ENCODE measurements around the gene RASA3.

Gene RASA3

DNA sequence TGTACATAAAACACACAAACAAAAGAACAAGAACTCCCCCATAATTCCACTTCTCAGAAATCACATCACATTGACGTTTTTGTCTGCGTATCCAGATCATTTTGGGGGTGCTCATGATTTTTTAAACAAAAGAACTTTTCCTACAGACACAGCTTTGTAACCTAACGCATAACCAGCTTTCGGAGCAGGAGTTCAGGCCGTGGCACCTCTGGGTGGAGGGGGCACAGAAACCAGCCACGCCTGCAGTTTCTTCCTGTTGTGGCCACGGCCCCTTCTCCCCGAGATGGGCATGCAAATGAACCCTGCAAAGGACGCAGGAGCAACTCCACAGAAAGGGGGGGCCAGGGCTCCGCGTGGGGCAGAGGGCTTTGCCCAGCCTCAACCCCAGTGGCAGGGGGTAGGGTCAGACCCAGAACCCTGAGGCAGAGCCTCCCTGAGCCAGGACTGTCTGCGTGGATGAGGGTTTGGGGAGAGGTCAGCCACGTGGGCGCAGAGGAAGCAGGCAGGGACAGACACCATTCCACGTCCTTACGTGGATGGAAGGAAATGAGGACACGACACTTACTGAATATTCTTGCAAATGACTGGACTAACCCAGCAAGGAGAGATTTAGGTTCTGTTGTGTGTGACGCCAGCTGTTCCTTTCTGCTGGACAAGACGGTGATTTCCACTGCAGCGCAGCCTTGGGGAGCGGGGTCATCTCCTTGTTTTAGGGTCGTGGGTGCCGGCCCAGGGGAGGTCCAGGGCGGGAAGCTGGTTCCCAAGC lies 64.4 kb downstream of the RASA3 start:
- no peaks in the 10 kb centered on the region for H3K36me3 ChIP-seq (ENCODE audit: control insufficient read depth, insufficient read depth, low read length)
- peaks cover 4% of the 10 kb centered on the region for H3K4me1 ChIP-seq (ENCODE audit: control insufficient read depth, insufficient read depth, low read length)
- H3K9me3 ChIP-seq (ENCODE audit: control insufficient read depth, insufficient read depth, low read length): no peaks in the 10 kb centered on the region
- H3K4me3 ChIP-seq (ENCODE audit: low read depth, low read length): no peak overlapping the region
- H3K27me3 ChIP-seq (ENCODE audit: control insufficient read depth, insufficient read depth, low read length): no peaks in the 10 kb centered on the region
- no peak overlapping the region for H3K9ac ChIP-seq (ENCODE audit: low read depth, low read length)

DNA sequence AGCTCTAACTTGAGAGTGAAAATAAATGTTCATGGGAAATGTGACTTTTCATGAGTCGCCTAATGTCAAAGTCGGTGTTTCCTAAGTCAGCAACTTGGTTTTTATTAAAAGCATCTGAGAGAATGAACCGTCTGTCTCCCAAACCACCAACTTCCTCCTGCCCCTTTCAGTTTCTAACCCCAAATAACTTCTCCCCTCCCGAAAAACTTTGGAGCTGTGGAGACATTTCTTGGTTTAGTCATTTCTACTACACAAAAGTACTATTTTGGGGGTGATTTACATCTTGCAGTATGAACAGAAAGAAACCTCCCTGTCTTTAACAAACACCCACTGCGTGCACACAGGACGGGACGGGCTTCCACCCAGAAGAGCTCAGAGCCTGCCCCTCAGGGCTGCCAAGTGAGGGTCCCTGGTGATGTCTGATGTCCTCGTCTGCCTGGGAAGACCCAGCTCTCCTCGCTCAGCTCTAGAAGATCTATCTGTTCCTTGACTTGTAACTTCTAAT lies 65.0 kb downstream of the RASA3 start:
- H3K9ac ChIP-seq (ENCODE audit: low read depth, low read length): no peak overlapping the region
- H3K36me3 ChIP-seq (ENCODE audit: control insufficient read depth, insufficient read depth, low read length): peaks cover 3% of the 10 kb centered on the region
- no peaks in the 10 kb centered on the region for H3K27me3 ChIP-seq (ENCODE audit: control insufficient read depth, insufficient read depth, low read length)
- no peak overlapping the region for H3K4me3 ChIP-seq (ENCODE audit: low read depth, low read length)
- no peaks in the 10 kb centered on the region for H3K9me3 ChIP-seq (ENCODE audit: control insufficient read depth, insufficient read depth, low read length)
- peaks cover 4% of the 10 kb centered on the region for H3K4me1 ChIP-seq (ENCODE audit: control insufficient read depth, insufficient read depth, low read length)

DNA sequence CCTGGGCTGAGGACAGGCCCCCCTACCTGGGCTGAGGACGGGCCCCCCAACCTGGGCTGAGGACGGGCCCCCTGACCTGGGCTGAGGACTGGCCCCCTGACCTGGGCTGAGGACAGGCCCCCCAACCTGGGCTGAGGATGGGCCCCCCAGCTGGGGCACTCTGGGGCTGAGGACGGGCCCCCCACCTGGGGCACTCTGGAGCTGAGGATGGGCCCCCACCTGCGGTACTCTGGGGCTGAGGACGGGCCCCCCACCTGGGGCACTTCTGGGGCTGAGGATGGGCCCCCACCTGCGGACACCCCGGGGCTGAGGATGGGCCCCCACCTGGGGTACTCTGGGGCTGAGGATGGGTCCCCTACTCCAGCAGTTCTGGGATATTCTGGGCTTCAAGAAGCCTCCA lies 65.5 kb downstream of the RASA3 start:
- H3K36me3 ChIP-seq (ENCODE audit: control insufficient read depth, insufficient read depth, low read length): peaks cover 3% of the 10 kb centered on the region
- H3K9me3 ChIP-seq (ENCODE audit: control insufficient read depth, insufficient read depth, low read length): no peaks in the 10 kb centered on the region
- no peaks in the 10 kb centered on the region for H3K27me3 ChIP-seq (ENCODE audit: control insufficient read depth, insufficient read depth, low read length)
- H3K9ac ChIP-seq (ENCODE audit: low read depth, low read length): no peak overlapping the region
- peaks cover 4% of the 10 kb centered on the region for H3K4me1 ChIP-seq (ENCODE audit: control insufficient read depth, insufficient read depth, low read length)
- no peak overlapping the region for H3K4me3 ChIP-seq (ENCODE audit: low read depth, low read length)

DNA sequence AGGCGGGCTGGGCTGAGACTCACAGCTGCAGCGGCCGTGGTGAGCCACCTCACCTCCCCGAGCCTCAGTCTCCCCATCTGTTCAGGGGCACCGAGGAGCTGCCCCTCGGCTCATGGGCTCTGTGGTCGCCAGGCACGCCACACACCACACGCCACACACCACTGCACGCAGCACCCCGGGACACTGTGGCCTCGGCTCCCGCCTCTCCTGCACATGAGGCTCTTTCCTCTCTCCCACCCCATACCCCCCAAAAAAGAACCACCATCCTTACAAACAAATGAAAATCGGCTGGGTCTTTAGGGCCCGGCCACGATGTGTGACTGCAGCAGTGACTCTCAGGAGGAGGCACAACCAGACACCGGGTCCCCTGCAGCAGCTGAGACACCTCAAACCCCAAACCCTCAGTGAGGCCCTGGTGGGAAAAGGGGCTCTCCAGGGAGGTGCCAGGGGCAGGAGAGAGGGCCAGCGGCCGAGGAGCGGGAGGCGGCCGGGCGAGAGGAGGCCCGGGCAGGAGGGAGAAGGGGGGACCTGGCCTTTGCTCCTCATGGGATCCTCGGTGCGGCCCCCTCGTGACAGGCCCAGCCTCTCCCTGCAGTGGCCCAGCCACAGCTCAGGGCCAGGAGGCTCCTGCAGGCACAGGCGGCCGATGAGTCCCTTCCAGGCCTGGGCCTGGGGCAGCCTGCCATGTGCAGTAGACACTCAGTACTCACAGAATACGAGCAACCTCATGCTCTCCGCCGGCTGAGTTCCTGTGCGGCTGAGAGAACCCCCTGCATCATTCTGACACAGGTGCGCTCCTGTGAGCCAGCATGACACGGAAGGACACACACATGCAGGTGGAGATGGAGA lies 66.3 kb downstream of the RASA3 start:
- no peak overlapping the region for H3K4me3 ChIP-seq (ENCODE audit: low read depth, low read length)
- H3K9ac ChIP-seq (ENCODE audit: low read depth, low read length): no peak overlapping the region
- peaks cover 4% of the 10 kb centered on the region for H3K4me1 ChIP-seq (ENCODE audit: control insufficient read depth, insufficient read depth, low read length)
- H3K27me3 ChIP-seq (ENCODE audit: control insufficient read depth, insufficient read depth, low read length): no peaks in the 10 kb centered on the region
- peaks cover 3% of the 10 kb centered on the region for H3K36me3 ChIP-seq (ENCODE audit: control insufficient read depth, insufficient read depth, low read length)
- no peaks in the 10 kb centered on the region for H3K9me3 ChIP-seq (ENCODE audit: control insufficient read depth, insufficient read depth, low read length)

DNA sequence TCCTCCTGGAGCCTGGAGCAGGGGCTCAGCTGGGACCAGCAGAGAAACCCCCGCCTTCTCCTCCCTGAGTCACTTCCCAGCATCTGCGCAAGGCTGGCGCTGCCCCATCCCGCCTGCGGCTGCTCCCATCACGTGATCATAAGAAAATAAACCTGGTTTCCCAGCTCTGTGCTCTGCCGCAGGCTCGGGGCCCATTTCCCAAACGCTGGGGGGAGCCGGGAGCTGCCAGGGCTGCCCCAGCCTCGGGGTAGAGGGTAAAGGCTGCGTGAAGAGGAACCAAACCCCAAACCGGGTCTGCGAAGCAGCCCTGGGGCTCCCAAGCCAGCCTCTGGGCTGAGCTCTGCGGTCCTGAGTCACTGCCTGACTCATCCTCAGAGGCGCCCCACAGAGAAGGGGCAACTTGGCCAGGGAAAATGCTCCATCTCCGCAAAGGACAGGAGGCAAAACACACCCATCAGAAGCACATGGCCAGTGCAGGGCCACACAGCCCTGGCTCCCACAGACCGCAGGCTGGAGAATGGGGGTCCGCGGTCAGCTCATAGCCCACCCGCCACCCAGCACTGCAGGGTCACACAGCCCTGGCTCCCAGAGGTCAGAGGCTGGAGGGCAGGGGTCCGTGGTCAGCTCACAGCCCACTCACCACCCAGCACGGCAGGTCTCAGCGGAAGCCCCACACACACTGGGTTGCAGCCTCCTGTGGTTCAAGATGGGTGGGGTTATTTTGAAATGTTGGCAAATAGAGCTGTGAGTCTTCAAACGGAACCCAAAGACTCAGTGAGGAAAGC lies 67.1 kb downstream of the RASA3 start:
- Histone ChIP-seq H3K36me3 (ENCODE audit: control insufficient read depth, insufficient read depth, low read length) (peaks cover 3% of the 10 kb centered on the region), H3K4me3 (ENCODE audit: low read depth, low read length) (no peak overlapping the region), H3K27me3 (ENCODE audit: control insufficient read depth, insufficient read depth, low read length) (no peaks in the 10 kb centered on the region), H3K9ac (ENCODE audit: low read depth, low read length) (peak overlapping the region; percentile 24), H3K9me3 (ENCODE audit: control insufficient read depth, insufficient read depth, low read length) (no peaks in the 10 kb centered on the region), H3K4me1 (ENCODE audit: control insufficient read depth, insufficient read depth, low read length) (peaks cover 4% of the 10 kb centered on the region)

DNA sequence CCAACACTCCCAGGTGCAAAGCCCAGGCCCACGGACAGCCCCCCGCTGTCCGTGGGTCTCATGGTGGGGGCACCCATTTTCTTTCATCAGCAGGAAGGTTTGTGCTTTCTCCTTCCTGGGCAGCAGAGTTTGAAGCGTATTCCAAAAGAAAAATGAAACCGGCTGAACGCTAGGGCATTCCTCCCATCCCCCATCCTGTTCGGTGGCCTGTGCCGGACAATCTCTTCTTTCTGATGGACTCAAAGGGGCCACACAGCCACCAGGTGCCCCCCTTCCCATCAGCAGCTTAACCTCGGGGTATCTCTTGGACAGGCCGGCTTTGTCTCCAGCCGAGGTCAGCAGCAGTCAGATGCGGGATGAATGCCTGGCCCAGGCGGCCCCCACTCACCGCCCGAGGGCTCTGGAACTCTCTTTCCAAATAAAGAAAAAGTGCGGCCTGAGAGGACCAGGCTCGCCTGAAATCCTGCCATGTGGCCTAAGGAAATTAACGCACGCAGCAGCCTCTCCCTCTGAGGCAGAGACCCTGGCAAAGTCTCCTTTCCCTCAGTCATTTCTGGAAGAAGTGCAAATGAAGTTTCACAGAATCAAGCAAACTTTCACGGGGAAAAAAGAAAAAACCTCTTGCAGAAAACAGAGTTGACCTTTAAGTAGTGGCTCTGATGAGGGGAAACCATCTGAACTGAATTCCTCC lies 67.8 kb downstream of the RASA3 start:
- Histone ChIP-seq H3K9ac (ENCODE audit: low read depth, low read length) (no peak overlapping the region), H3K36me3 (ENCODE audit: control insufficient read depth, insufficient read depth, low read length) (peaks cover 3% of the 10 kb centered on the region), H3K9me3 (ENCODE audit: control insufficient read depth, insufficient read depth, low read length) (no peaks in the 10 kb centered on the region), H3K4me1 (ENCODE audit: control insufficient read depth, insufficient read depth, low read length) (peaks cover 4% of the 10 kb centered on the region), H3K27me3 (ENCODE audit: control insufficient read depth, insufficient read depth, low read length) (no peaks in the 10 kb centered on the region), H3K4me3 (ENCODE audit: low read depth, low read length) (no peak overlapping the region)

DNA sequence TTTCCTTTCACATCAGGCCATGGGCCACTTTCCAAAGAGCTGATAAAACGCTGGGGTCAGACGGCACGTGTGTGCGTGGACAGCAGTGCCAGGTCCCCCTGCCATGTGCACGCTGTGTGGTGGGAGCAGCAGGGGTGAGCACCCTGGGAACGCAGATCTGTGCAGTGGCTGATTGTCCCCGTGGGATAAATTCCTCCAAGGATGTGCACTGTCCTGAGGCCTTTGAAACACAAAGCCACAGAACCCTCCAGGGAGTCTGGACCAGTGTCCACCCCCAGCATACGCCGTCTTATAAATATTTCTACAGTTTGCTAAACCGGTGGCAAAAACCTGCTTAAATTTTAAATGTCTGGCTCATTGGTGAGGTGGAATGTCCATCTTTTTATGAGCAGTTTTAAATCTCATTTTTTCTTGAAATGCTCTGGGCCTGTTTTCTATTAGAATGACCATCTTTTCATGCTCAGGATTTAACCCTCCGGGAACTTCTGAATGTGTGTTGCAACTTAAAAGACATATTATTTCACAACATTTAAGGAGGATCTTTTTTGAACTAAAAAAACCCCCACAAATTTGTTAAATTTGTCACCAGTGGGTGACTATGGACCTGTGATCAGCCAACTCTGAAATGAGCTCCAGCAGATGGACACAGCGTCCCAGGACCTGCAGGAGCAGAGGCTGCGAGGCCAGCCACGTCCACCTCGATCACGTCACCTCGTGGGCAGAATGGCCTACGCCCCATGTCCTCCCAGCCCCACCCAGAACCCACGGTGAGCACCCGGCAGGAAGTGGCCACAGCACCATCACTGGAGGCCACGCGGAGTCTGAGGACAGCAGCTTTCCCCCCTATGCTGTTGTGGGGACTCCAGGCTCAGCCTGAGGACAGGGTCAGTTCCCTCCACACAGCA lies 68.6 kb downstream of the RASA3 start:
- H3K4me3 ChIP-seq (ENCODE audit: low read depth, low read length): no peak overlapping the region
- peaks cover 3% of the 10 kb centered on the region for H3K36me3 ChIP-seq (ENCODE audit: control insufficient read depth, insufficient read depth, low read length)
- no peaks in the 10 kb centered on the region for H3K9me3 ChIP-seq (ENCODE audit: control insufficient read depth, insufficient read depth, low read length)
- H3K9ac ChIP-seq (ENCODE audit: low read depth, low read length): no peak overlapping the region
- H3K27me3 ChIP-seq (ENCODE audit: control insufficient read depth, insufficient read depth, low read length): no peaks in the 10 kb centered on the region
- H3K4me1 ChIP-seq (ENCODE audit: control insufficient read depth, insufficient read depth, low read length): peaks cover 4% of the 10 kb centered on the region

DNA sequence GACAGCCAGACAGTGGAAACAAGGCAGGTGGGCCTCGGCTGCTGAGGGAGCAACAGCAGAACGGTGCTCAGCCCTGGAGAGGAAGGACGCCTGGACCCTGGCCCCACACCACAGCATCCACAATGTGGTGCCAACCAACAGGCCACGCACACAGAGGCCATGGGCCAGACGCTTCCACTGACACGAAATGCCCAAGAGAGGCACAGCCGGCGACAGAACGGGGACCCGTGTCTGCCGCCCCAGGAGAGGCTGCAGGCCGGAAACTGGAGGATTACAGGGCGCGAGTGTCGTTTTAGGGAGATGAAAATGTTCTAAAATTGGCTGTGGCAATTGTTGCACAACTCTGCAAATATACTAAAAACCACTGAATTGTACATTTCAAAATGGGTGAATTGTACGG lies 69.7 kb downstream of the RASA3 start:
- peaks cover 3% of the 10 kb centered on the region for H3K36me3 ChIP-seq (ENCODE audit: control insufficient read depth, insufficient read depth, low read length)
- no peaks in the 10 kb centered on the region for H3K9me3 ChIP-seq (ENCODE audit: control insufficient read depth, insufficient read depth, low read length)
- H3K4me1 ChIP-seq (ENCODE audit: control insufficient read depth, insufficient read depth, low read length): peaks cover 4% of the 10 kb centered on the region
- H3K27me3 ChIP-seq (ENCODE audit: control insufficient read depth, insufficient read depth, low read length): no peaks in the 10 kb centered on the region
- no peak overlapping the region for H3K9ac ChIP-seq (ENCODE audit: low read depth, low read length)
- H3K4me3 ChIP-seq (ENCODE audit: low read depth, low read length): no peak overlapping the region

DNA sequence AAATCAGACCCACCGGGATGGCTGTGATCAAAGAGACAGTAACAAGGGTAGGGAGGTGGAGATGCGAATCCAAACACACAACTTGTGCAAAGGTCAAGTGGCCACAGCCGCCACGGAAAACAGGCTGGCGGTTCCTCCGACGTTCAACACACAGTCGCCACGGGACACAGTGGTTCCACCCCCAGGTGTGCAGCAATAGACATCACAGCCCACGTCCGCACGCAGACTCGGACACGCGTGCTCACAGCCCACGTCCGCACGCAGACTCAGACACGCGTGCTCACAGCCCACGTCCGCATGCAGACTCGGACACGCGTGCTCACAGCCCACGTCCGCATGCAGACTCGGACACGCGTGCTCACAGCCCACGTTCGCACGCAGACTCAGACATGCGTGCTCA lies 70.1 kb downstream of the RASA3 start:
- H3K4me3 ChIP-seq (ENCODE audit: low read depth, low read length): no peak overlapping the region
- peaks cover 4% of the 10 kb centered on the region for H3K4me1 ChIP-seq (ENCODE audit: control insufficient read depth, insufficient read depth, low read length)
- H3K9ac ChIP-seq (ENCODE audit: low read depth, low read length): no peak overlapping the region

DNA sequence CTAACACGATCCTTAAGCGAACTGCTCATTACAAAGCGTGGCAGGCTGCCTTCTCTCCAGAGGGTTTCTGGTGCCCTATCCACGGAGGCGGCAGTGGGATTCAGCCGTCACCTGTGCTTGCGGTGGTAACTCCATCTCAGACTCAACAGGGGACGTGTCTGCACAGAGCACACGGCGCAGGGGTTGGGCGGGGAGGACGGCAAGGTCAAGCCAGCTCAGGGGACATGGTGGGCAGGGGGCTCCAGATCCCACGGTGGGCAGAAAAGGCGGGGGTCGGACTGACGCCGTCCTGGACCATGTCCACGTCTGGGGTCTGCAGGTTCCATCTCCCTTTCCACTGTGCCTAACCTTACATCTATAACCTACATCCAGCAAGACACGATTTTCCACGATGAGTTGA lies 70.7 kb downstream of the RASA3 start:
- Histone ChIP-seq H3K4me1 (ENCODE audit: control insufficient read depth, insufficient read depth, low read length) (peaks cover 4% of the 10 kb centered on the region), H3K9me3 (ENCODE audit: control insufficient read depth, insufficient read depth, low read length) (no peaks in the 10 kb centered on the region), H3K27me3 (ENCODE audit: control insufficient read depth, insufficient read depth, low read length) (no peaks in the 10 kb centered on the region), H3K36me3 (ENCODE audit: control insufficient read depth, insufficient read depth, low read length) (peaks cover 3% of the 10 kb centered on the region), H3K4me3 (ENCODE audit: low read depth, low read length) (no peak overlapping the region), H3K9ac (ENCODE audit: low read depth, low read length) (no peak overlapping the region)

More for the DNA sequence above, 70.1 kb downstream of the RASA3 start:
- Histone ChIP-seq H3K9me3 (ENCODE audit: control insufficient read depth, insufficient read depth, low read length) (no peaks in the 10 kb centered on the region), H3K27me3 (ENCODE audit: control insufficient read depth, insufficient read depth, low read length) (no peaks in the 10 kb centered on the region), H3K36me3 (ENCODE audit: control insufficient read depth, insufficient read depth, low read length) (peaks cover 3% of the 10 kb centered on the region)

All from iPS-15b (cell line).